ENCODE results near the gene CEP170.
"Not testable (repeated sequence)": the region's sequence is repeated elsewhere in the genome, so short reads cannot be mapped to it uniquely, and the experiment has no call there.

DNA sequence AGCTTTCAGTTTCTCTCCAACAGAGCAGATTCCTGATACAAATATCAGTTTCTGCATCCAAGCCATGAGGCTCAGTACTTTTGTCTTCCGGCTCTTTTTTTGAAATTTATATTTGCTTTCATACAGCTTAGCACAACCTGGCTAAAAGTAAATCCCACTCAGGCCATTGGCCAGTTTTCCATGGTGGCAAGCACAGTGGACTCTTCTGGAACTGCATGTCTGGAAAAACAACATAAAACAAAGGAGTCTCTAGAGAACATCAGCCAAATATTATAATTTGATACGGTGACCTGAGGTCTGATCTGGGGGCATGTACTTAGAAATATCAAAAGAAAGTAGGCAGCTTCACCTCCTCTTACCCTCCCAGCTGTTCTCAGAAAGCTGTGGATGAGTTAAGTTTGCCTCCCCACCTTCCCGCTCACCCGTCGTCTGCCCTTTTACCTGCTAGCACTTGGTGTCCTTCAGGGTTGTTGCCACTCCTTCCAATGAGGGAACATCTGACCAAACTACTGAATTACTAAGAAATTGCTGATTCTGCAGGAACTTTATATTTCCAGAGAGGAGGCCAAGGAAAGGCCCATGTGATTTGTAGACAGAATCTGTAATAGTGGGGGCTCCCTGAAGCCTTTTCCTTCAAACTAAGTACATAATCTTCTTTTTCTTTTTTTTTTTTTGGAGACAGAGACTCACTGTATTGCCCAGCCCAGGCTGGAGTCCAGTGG lies 136.3 kb downstream of the CEP170 start:
- TF ChIP-seq POLR2A (IDR thresholded peaks at IDR 0.05), result not testable (repeated sequence)
- TF ChIP-seq, protein P1, sequence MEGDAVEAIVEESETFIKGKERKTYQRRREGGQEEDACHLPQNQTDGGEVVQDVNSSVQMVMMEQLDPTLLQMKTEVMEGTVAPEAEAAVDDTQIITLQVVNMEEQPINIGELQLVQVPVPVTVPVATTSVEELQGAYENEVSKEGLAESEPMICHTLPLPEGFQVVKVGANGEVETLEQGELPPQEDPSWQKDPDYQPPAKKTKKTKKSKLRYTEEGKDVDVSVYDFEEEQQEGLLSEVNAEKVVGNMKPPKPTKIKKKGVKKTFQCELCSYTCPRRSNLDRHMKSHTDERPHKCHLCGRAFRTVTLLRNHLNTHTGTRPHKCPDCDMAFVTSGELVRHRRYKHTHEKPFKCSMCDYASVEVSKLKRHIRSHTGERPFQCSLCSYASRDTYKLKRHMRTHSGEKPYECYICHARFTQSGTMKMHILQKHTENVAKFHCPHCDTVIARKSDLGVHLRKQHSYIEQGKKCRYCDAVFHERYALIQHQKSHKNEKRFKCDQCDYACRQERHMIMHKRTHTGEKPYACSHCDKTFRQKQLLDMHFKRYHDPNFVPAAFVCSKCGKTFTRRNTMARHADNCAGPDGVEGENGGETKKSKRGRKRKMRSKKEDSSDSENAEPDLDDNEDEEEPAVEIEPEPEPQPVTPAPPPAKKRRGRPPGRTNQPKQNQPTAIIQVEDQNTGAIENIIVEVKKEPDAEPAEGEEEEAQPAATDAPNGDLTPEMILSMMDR (IDR thresholded peaks at IDR 0.05), result not testable (repeated sequence)

Measured in right lobe of liver (tissue), 4 donors.